22Rv1 (cell line): ENCODE measurements around the gene PRTFDC1.
"Not testable (repeated sequence)": the region's sequence is repeated elsewhere in the genome, so short reads cannot be mapped to it uniquely, and the experiment has no call there.

Source experiments
- CTCF ChIP-seq: fragments of 450-650 bp; IDR thresholded peaks from 2 replicates; pipeline ENCODE4 v1.5.1; 2017; ENCODE audit warnings: mild to moderate bottlenecking
- ZFX ChIP-seq: fragments of 450-650 bp; IDR thresholded peaks from 2 replicates; pipeline ENCODE4 v1.6.1; 2017; ENCODE audit warnings: antibody characterized with exemption, borderline replicate concordance

DNA sequence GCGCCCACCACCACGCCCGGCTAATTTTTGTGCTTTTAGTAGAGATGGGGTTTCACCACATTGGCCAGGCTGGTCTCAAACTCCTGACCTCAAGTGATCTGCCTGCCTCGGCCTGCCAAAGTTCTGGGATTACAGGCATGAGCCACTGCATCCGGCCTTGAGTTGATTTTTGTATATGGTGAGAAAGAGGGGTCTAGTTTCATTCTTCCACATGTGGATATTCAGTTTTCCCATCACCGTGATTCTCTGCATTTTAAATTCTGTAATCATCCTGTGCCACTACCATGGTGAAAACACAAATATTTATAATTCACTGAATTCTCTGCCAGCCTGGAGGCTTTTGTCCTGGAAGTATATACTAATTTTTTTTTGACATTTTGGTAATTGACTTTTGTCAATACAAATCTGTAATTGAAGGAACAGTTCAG, 5.2 kb upstream of the PRTFDC1 start:
- TF ChIP-seq CTCF, ZFX: not testable (repeated sequence)
